Middle frontal gyrus (tissue), 1 donor: Measurements from ENCODE around the gene ARPP19.
"Not testable (repeated sequence)": the region's sequence is repeated elsewhere in the genome, so short reads cannot be mapped to it uniquely, and the experiment has no call there.

Source experiments
- DNase-seq: peaks from one replicate; pipeline ENCODE4 v3.0.0-alpha.2; 2015; ENCODE audit warnings: low spot score; ENCODE audit errors: extremely low spot score

Gene ARPP19

GRCh38 chr15:52514482-52514881 lies 54.3 kb downstream of the ARPP19 start:
- DNase-seq, result no peak

- not testable (repeated sequence) for DNase-seq
Observed at GRCh38 chr15:52512869-52513268, 56.0 kb downstream of the ARPP19 start.

GRCh38 chr15:52511084-52511483 lies 57.7 kb downstream of the ARPP19 start:
- DNase-seq, result no peak

GRCh38 chr15:52509500-52510245 lies 59.2 kb downstream of the ARPP19 start:
- no peak for DNase-seq

GRCh38 chr15:52506549-52506948 lies 62.3 kb downstream of the ARPP19 start:
- DNase-seq, result no peak

GRCh38 chr15:52505151-52505550 lies 63.7 kb downstream of the ARPP19 start:
- no peak for DNase-seq

- DNase-seq, result no peak
Observed at GRCh38 chr15:52503788-52504496, 64.9 kb downstream of the ARPP19 start.

GRCh38 chr15:52502608-52503007 lies 66.2 kb downstream of the ARPP19 start:
- DNase-seq, result no peak

- DNase-seq, result no peak
Observed at GRCh38 chr15:52499506-52499905, 69.3 kb downstream of the ARPP19 start.

GRCh38 chr15:52498706-52499105 lies 70.1 kb downstream of the ARPP19 start:
- no peak for DNase-seq
